Measurements from ENCODE around the gene SYT1. TPM values are rescaled to one million over a fixed set of nuclear protein-coding genes. Genes with fewer than 3 reads are reported as not detected.

Gene SYT1
- total and polyA plus RNA-seq, 9 donors = 0.45 to 18.3 (median 9.7) TPM

GRCh38 chr12:78994168-78994791, 129.7 kb downstream of the SYT1 start:
- H3K4me3 ChIP-seq = no peak overlapping the region
- no peak for TF ChIP-seq EP300 (IDR thresholded peaks at IDR 0.05)
- no peak for TF ChIP-seq POLR2A (IDR thresholded peaks at IDR 0.05)
- TF ChIP-seq CTCF (IDR thresholded peaks at IDR 0.05) = no peak
- WGBS, 3 donors = 92 to 98% (median 95%) methylated on average over 9 of the region's 9 CpGs
- intact Hi-C loops (cut with DNase I) = no loop called here
- no peak for DNase-seq
- H3K27me3 ChIP-seq = no peaks in the 10 kb centered on the region
- no peak overlapping the region for H3K27ac ChIP-seq
- H3K4me1 ChIP-seq (ENCODE audit: insufficient read depth) = no peaks in the 10 kb centered on the region
- no peaks in the 10 kb centered on the region for H3K36me3 ChIP-seq
- no peaks in the 10 kb centered on the region for H3K9me3 ChIP-seq

GRCh38 chr12:79000501-79000900, 135.9 kb downstream of the SYT1 start:
- H3K27me3 ChIP-seq = no peaks in the 10 kb centered on the region
- H3K4me3 ChIP-seq = no peak overlapping the region
- intact Hi-C loops (cut with DNase I) = no loop called here
- TF ChIP-seq EP300 (IDR thresholded peaks at IDR 0.05) = no peak
- no peak for TF ChIP-seq POLR2A (IDR thresholded peaks at IDR 0.05)
- TF ChIP-seq CTCF (IDR thresholded peaks at IDR 0.05) = no peak
- no peaks in the 10 kb centered on the region for H3K4me1 ChIP-seq (ENCODE audit: insufficient read depth)
- no peak for DNase-seq
- no peaks in the 10 kb centered on the region for H3K36me3 ChIP-seq
- 89 to 95% (median 94%) methylated on average over 1 of the region's 1 CpG for WGBS, 3 donors
- no peaks in the 10 kb centered on the region for H3K9me3 ChIP-seq
- H3K27ac ChIP-seq = no peak overlapping the region

GRCh38 chr12:79001404-79001803, 136.8 kb downstream of the SYT1 start:
- TF ChIP-seq EP300 (IDR thresholded peaks at IDR 0.05) = no peak
- no peak for TF ChIP-seq CTCF (IDR thresholded peaks at IDR 0.05)
- no peak for TF ChIP-seq POLR2A (IDR thresholded peaks at IDR 0.05)
- no peaks in the 10 kb centered on the region for H3K9me3 ChIP-seq
- no peak for DNase-seq
- intact Hi-C loops (cut with DNase I) = no loop called here
- no peaks in the 10 kb centered on the region for H3K4me1 ChIP-seq (ENCODE audit: insufficient read depth)
- no peak overlapping the region for H3K4me3 ChIP-seq
- no peaks in the 10 kb centered on the region for H3K36me3 ChIP-seq
- no peaks in the 10 kb centered on the region for H3K27me3 ChIP-seq
- 86 to 94% (median 93%) methylated on average over 2 of the region's 2 CpGs for WGBS, 3 donors
- no peak overlapping the region for H3K27ac ChIP-seq

DNA sequence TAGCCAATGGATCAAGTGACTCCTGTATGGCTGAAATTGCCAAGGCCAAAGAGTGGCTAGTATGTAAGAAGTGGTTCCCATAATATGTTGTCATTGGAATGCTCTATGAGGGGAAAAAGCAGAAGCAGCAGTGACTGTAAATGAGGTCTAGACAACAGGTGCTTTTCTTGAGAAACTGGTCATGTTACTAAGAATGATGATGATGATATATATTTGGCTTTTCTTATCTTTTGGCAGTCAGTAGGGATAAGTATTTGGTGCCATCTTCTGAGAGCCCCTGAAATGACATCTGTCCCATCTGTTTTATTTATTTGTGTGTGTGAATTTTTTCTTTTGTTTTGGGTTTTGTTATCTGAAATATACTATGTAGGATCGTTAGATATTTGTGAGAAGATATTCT, 141.7 kb downstream of the SYT1 start:
- Histone ChIP-seq H3K36me3 (no peaks in the 10 kb centered on the region), H3K27me3 (no peaks in the 10 kb centered on the region), H3K27ac (no peak overlapping the region), H3K9me3 (no peaks in the 10 kb centered on the region), H3K4me3 (no peak overlapping the region), H3K4me1 (ENCODE audit: insufficient read depth) (no peaks in the 10 kb centered on the region)
- 35 to 41% (median 36%) methylated on average over 1 of the region's 1 CpG for WGBS, 3 donors
- no peak for DNase-seq
- TF ChIP-seq EP300 (IDR thresholded peaks at IDR 0.05) = no peak
- no peak for TF ChIP-seq CTCF (IDR thresholded peaks at IDR 0.05)
- TF ChIP-seq POLR2A (IDR thresholded peaks at IDR 0.05) = no peak
- intact Hi-C loops (cut with DNase I) = no loop called here
